Activated CD4-positive, alpha-beta T cell treated with anti-CD3 and anti-CD28 coated beads, Interleukin-2, amount 10 ng/mL, durations not matched to agents 7 days and 5 days (primary cell): Measurements from ENCODE around the gene ANXA2. TPM values are rescaled to one million over a fixed set of nuclear protein-coding genes. Genes with fewer than 3 reads are reported as not detected.
"Not testable (repeated sequence)": the region's sequence is repeated elsewhere in the genome, so short reads cannot be mapped to it uniquely, and the experiment has no call there.

Experiments used
- CTCF ChIA-PET: fragments of 350-600 bp; sonication (Branson Sonifier 250); formaldehyde crosslinking; loops from one replicate; lab custom pipeline; 2021; ENCODE audit warnings: antibody characterized with exemption; lab: Charles Lee
- POLR2A ChIA-PET: fragments of 350-600 bp; sonication (Branson Sonifier 250); formaldehyde crosslinking; loops from one replicate; lab custom pipeline; 2021; ENCODE audit warnings: antibody characterized with exemption; lab: Charles Lee
- DNase-seq: peaks from one replicate; pipeline ENCODE4 v3.0.0-alpha.2; 2020
- H3K27ac Mint-ChIP-seq: one replicate; pipeline ENCODE4 v1.8.0; 2021; ENCODE audit warnings: mild to moderate bottlenecking, moderate library complexity, mixed read lengths
- H3K27me3 Mint-ChIP-seq: one replicate; pipeline ENCODE4 v1.8.0; 2021; ENCODE audit warnings: mixed read lengths
- H3K36me3 Mint-ChIP-seq: one replicate; pipeline ENCODE4 v1.8.0; 2021; ENCODE audit warnings: low read depth, mixed read lengths
- H3K4me1 Mint-ChIP-seq: one replicate; pipeline ENCODE4 v1.8.0; 2021; ENCODE audit warnings: mixed read lengths
- H3K4me3 Mint-ChIP-seq: one replicate; pipeline ENCODE4 v1.8.0; 2021; ENCODE audit warnings: mild to moderate bottlenecking, moderate library complexity, mixed read lengths
- H3K9me3 Mint-ChIP-seq: one replicate; pipeline ENCODE4 v1.8.0; 2021; ENCODE audit warnings: mixed read lengths
- total RNA-seq, 2 experiments: library from RNA; stranded (reverse); gene quantifications; one replicate each; pipeline ENCODE4 v1.2.3, GENCODE V29; 2021

The ANXA2 gene
- total RNA-seq, 2 experiments from 2014 or later, result 438 to 488 TPM

GRCh38 chr15:60343221-60343970 is 54.4 kb downstream of the ANXA2 start:
- CTCF ChIA-PET, result interaction anchor here (1.2 kb wide), 1 partner anchor 83 kb away, joined by 3 read pairs; no protein-coding TSS in a partner anchor
- no peak overlapping the region for H3K4me3 Mint-ChIP-seq
- H3K27ac Mint-ChIP-seq, result no peak overlapping the region
- peaks cover 19% of the 10 kb centered on the region for H3K36me3 Mint-ChIP-seq
- H3K27me3 Mint-ChIP-seq, result peaks cover 4% of the 10 kb centered on the region
- DNase-seq, result no peak
- H3K4me1 Mint-ChIP-seq, result no peaks in the 10 kb centered on the region
- POLR2A ChIA-PET, result no interaction called here
- no peaks in the 10 kb centered on the region for H3K9me3 Mint-ChIP-seq

- ChIA-PET POLR2A (no interaction called here), CTCF (no interaction called here)
- Mint-ChIP-seq H3K4me3 (no peak overlapping the region), H3K27me3 (peaks cover 10% of the 10 kb centered on the region), H3K27ac (no peak overlapping the region), H3K9me3 (no peaks in the 10 kb centered on the region), H3K4me1 (no peaks in the 10 kb centered on the region), H3K36me3 (no peaks in the 10 kb centered on the region)
- no peak for DNase-seq
Observed at GRCh38 chr15:60340207-60340921, 57.4 kb downstream of the ANXA2 start.

GRCh38 chr15:60339236-60339635 is 58.5 kb downstream of the ANXA2 start:
- H3K27me3 Mint-ChIP-seq, result peaks cover 22% of the 10 kb centered on the region

GRCh38 chr15:60338810-60339209 is 59.0 kb downstream of the ANXA2 start:
- POLR2A ChIA-PET, result no interaction called here
- Mint-ChIP-seq H3K4me3 (no peak overlapping the region), H3K27me3 (peaks cover 26% of the 10 kb centered on the region), H3K9me3 (no peaks in the 10 kb centered on the region), H3K27ac (no peak overlapping the region), H3K4me1 (no peaks in the 10 kb centered on the region), H3K36me3 (no peaks in the 10 kb centered on the region)
- CTCF ChIA-PET, result no interaction called here
- DNase-seq, result no peak

More at GRCh38 chr15:60339236-60339635, 58.5 kb downstream of the ANXA2 start:
- ChIA-PET CTCF (no interaction called here), POLR2A (no interaction called here)
- H3K36me3 Mint-ChIP-seq, result no peaks in the 10 kb centered on the region
- no peak overlapping the region for H3K27ac Mint-ChIP-seq
- no peak overlapping the region for H3K4me3 Mint-ChIP-seq
- no peak for DNase-seq
- no peaks in the 10 kb centered on the region for H3K4me1 Mint-ChIP-seq
- no peaks in the 10 kb centered on the region for H3K9me3 Mint-ChIP-seq

- Mint-ChIP-seq H3K9me3 (no peaks in the 10 kb centered on the region), H3K4me1 (no peaks in the 10 kb centered on the region), H3K27ac (no peak overlapping the region), H3K4me3 (no peak overlapping the region), H3K27me3 (peaks cover 42% of the 10 kb centered on the region), H3K36me3 (no peaks in the 10 kb centered on the region)
- ChIA-PET POLR2A (no interaction called here), CTCF (no interaction called here)
- DNase-seq, result no peak
Observed at GRCh38 chr15:60337076-60337475, 60.7 kb downstream of the ANXA2 start.

- H3K27ac Mint-ChIP-seq, H3K4me1 Mint-ChIP-seq, DNase-seq, H3K4me3 Mint-ChIP-seq, H3K9me3 Mint-ChIP-seq, H3K36me3 Mint-ChIP-seq, POLR2A ChIA-PET: not testable (repeated sequence)
- H3K27me3 Mint-ChIP-seq, result peaks cover 55% of the 10 kb centered on the region
- CTCF ChIA-PET, result interaction anchor here (0.7 kb wide), 1 partner anchor 9 kb away, joined by 4 read pairs; no protein-coding TSS in a partner anchor
Observed at GRCh38 chr15:60335296-60335695, 62.5 kb downstream of the ANXA2 start.

GRCh38 chr15:60328852-60329443 is 68.8 kb downstream of the ANXA2 start:
- Mint-ChIP-seq H3K4me1 (peaks cover 8% of the 10 kb centered on the region), H3K27me3 (peaks cover 76% of the 10 kb centered on the region), H3K9me3 (no peaks in the 10 kb centered on the region), H3K36me3 (no peaks in the 10 kb centered on the region), H3K4me3 (no peak overlapping the region), H3K27ac (no peak overlapping the region)
- CTCF ChIA-PET, result interaction anchor here (1.5 kb wide), 1 partner anchor 192 kb away, joined by 5 read pairs; no protein-coding TSS in a partner anchor
- POLR2A ChIA-PET, result no interaction called here
- peak; percentile 40 for DNase-seq

GRCh38 chr15:60326824-60327654 is 70.7 kb downstream of the ANXA2 start:
- H3K9me3 Mint-ChIP-seq, result no peaks in the 10 kb centered on the region
- DNase-seq, result peak; percentile 56
- CTCF ChIA-PET, result interaction anchor here (0.6 to 2.3 kb wide), 12 partner anchors 9 to 636 kb away, joined by 3 to 15 read pairs (median 3); no protein-coding TSS in a partner anchor

GRCh38 chr15:60326343-60326742 is 71.4 kb downstream of the ANXA2 start:
- no peaks in the 10 kb centered on the region for H3K36me3 Mint-ChIP-seq
- H3K4me1 Mint-ChIP-seq, result peaks cover 8% of the 10 kb centered on the region
- DNase-seq, result no peak
- H3K9me3 Mint-ChIP-seq, result no peaks in the 10 kb centered on the region
- CTCF ChIA-PET, result interaction anchor here (0.6 to 2.3 kb wide), 12 partner anchors 9 to 635 kb away, joined by 3 to 15 read pairs (median 3); no protein-coding TSS in a partner anchor
- POLR2A ChIA-PET, result interaction anchor here (0.6 kb wide), 1 partner anchor 65 kb away, joined by 4 read pairs; no protein-coding TSS in a partner anchor
- no peak overlapping the region for H3K27ac Mint-ChIP-seq
- H3K4me3 Mint-ChIP-seq, result no peak overlapping the region
- H3K27me3 Mint-ChIP-seq, result peaks cover 64% of the 10 kb centered on the region

More at GRCh38 chr15:60326824-60327654, 70.7 kb downstream of the ANXA2 start:
- POLR2A ChIA-PET, result interaction anchor here (0.6 kb wide), 1 partner anchor 64 kb away, joined by 4 read pairs; no protein-coding TSS in a partner anchor
- Mint-ChIP-seq H3K27me3 (peaks cover 65% of the 10 kb centered on the region), H3K4me1 (peaks cover 8% of the 10 kb centered on the region), H3K27ac (no peak overlapping the region), H3K4me3 (no peak overlapping the region), H3K36me3 (no peaks in the 10 kb centered on the region)

GRCh38 chr15:60325905-60326304 is 71.9 kb downstream of the ANXA2 start:
- Mint-ChIP-seq H3K9me3 (no peaks in the 10 kb centered on the region), H3K36me3 (no peaks in the 10 kb centered on the region), H3K27me3 (peaks cover 62% of the 10 kb centered on the region), H3K4me1 (peaks cover 8% of the 10 kb centered on the region), H3K4me3 (no peak overlapping the region), H3K27ac (no peak overlapping the region)
- no peak for DNase-seq
- ChIA-PET POLR2A (no interaction called here), CTCF (interaction anchor here (0.6 to 2.3 kb wide), 6 partner anchors 10 to 635 kb away, joined by 3 to 15 read pairs (median 4); no protein-coding TSS in a partner anchor)

- Mint-ChIP-seq H3K9me3 (no peaks in the 10 kb centered on the region), H3K27ac (no peak overlapping the region), H3K4me1 (peaks cover 8% of the 10 kb centered on the region), H3K4me3 (no peak overlapping the region), H3K36me3 (no peaks in the 10 kb centered on the region), H3K27me3 (peaks cover 57% of the 10 kb centered on the region)
- DNase-seq, result no peak
- ChIA-PET POLR2A (no interaction called here), CTCF (no interaction called here)
Observed at GRCh38 chr15:60324706-60325438, 72.9 kb downstream of the ANXA2 start.
